MM.1S (cell line): ENCODE results near the gene SH3RF1.

Source experiments
- DNase-seq: peaks from one replicate; pipeline ENCODE4 v3.0.0-alpha.2; 2015
- H2AFZ ChIP-seq: fragments of 300-600 bp; sonication (generic); 2 replicates; pipeline ENCODE4 v1.6.0; 2016; ENCODE audit warnings: antibody characterized with exemption, low read length
- H3F3A ChIP-seq: fragments of 300-600 bp; sonication (generic); 2 replicates; pipeline ENCODE4 v1.6.1; 2016; ENCODE audit warnings: mild to moderate bottlenecking, antibody characterized with exemption, low read length, moderate library complexity, mixed read lengths; ENCODE audit not compliant: insufficient read depth
- H3K27ac ChIP-seq: fragments of 300-600 bp; sonication (generic); 2 replicates; pipeline ENCODE4 v1.5.1; 2016; ENCODE audit warnings: mild to moderate bottlenecking, low read length
- H3K27me3 ChIP-seq: fragments of 300-600 bp; sonication (generic); replicated peaks from 2 replicates; pipeline ENCODE4 v1.6.0; 2016; ENCODE audit warnings: low read length; ENCODE audit not compliant: insufficient read depth
- H3K36me3 ChIP-seq: fragments of 300-600 bp; sonication (generic); replicated peaks from 2 replicates; pipeline ENCODE4 v1.6.1; 2016; ENCODE audit warnings: mild to moderate bottlenecking, low read length, mixed read lengths; ENCODE audit not compliant: insufficient read depth
- H3K4me1 ChIP-seq: fragments of 300-600 bp; sonication (generic); 2 replicates; pipeline ENCODE4 v1.6.1; 2016; ENCODE audit warnings: low read length, mixed read lengths
- H3K4me2 ChIP-seq: fragments of 300-600 bp; sonication (generic); 2 replicates; pipeline ENCODE4 v1.6.0; 2016; ENCODE audit warnings: low read depth, low read length
- H3K4me3 ChIP-seq: fragments of 300-600 bp; sonication (generic); 2 replicates; pipeline ENCODE4 v1.5.1; 2016; ENCODE audit warnings: low read length, mixed read lengths
- H3K79me2 ChIP-seq: fragments of 300-600 bp; sonication (generic); 2 replicates; pipeline ENCODE4 v1.6.1; 2016; ENCODE audit warnings: mixed run types, low read length, mixed read lengths
- H3K9ac ChIP-seq: fragments of 300-600 bp; sonication (generic); 2 replicates; pipeline ENCODE4 v1.6.1; 2016; ENCODE audit warnings: low read length, mixed read lengths
- H3K9me2 ChIP-seq: fragments of 300-600 bp; sonication (generic); replicated peaks from 2 replicates; pipeline ENCODE4 v1.6.1; 2016; ENCODE audit warnings: mild to moderate bottlenecking, low read length, mixed read lengths; ENCODE audit not compliant: insufficient read depth
- H3K9me3 ChIP-seq: fragments of 300-600 bp; sonication (generic); replicated peaks from 2 replicates; pipeline ENCODE4 v1.6.1; 2016; ENCODE audit warnings: mild to moderate bottlenecking, low read length, mixed read lengths; ENCODE audit not compliant: insufficient read depth
- H4K20me1 ChIP-seq: fragments of 300-600 bp; sonication (generic); 2 replicates; pipeline ENCODE4 v1.6.1; 2016; ENCODE audit warnings: mild to moderate bottlenecking, low read length, moderate library complexity, mixed read lengths; ENCODE audit not compliant: insufficient read depth
- EZH2 ChIP-seq: fragments of 300-600 bp; sonication (generic); optimal IDR thresholded peaks from 2 replicates; pipeline ENCODE3; 2017; ENCODE audit warnings: low read depth, mild to moderate bottlenecking, antibody characterized with exemption, low read length, mixed read lengths
- EZH2phosphoT487 ChIP-seq: fragments of 300-600 bp; sonication (generic); IDR thresholded peaks from 2 replicates; pipeline ENCODE4 v1.6.1; 2018; ENCODE audit warnings: antibody characterized with exemption, low read length
- TF ChIP-seq, protein P1 (sequence below): fragments of 300-600 bp; sonication (generic); IDR thresholded peaks from 2 replicates; pipeline ENCODE4 v1.5.1; 2016; ENCODE audit warnings: antibody characterized with exemption, low read length, mixed read lengths

The SH3RF1 gene

DNA sequence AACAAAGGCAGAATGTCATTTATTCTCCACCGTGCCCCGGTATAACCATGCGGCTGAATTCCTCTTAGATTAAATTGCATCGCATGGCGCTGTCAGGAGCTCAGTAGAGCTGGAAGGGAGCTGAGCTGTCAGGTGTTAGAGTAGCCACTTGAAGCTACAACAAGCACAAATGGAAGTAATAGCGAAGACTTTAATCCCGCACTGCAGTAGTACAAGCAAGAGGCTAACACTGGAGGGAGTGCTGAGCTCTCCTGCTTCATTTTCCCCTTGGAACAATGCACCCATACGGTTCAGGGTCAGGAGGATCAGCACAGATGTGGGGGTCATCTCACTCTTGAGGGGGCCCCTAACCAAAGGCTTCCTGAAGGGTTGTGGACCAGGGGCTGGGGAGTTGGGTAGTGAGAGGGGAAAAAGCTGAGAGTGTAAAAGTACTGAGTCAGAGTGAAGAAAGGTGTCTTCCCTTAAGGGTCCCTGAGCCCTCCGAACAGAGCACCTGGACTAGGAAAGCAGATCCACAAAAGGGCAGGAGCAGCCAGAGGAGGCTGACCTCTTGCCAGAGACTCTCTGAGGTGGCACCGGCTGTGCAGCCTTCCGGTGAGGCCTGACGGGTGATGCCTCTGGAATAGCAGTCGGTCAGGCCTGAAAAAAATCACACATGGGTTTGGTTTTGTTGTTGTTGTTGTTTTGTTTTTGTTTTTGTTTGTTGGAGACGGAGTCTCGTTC lies 224.7 kb downstream of the SH3RF1 start:
- H3K9ac ChIP-seq, result no peak overlapping the region
- H2AFZ ChIP-seq, result no peak overlapping the region
- H3F3A ChIP-seq, result no peaks in the 10 kb centered on the region
- no peak overlapping the region for H3K4me3 ChIP-seq
- H3K9me3 ChIP-seq, result no peaks in the 10 kb centered on the region
- H3K79me2 ChIP-seq, result no peaks in the 10 kb centered on the region
- H3K4me2 ChIP-seq, result no peak overlapping the region
- H3K27me3 ChIP-seq, result no peaks in the 10 kb centered on the region
- no peaks in the 10 kb centered on the region for H4K20me1 ChIP-seq
- no peak for DNase-seq
- no peaks in the 10 kb centered on the region for H3K4me1 ChIP-seq
- no peaks in the 10 kb centered on the region for H3K36me3 ChIP-seq
- H3K27ac ChIP-seq, result no peak overlapping the region
- no peaks in the 10 kb centered on the region for H3K9me2 ChIP-seq
- TF ChIP-seq, protein P1, sequence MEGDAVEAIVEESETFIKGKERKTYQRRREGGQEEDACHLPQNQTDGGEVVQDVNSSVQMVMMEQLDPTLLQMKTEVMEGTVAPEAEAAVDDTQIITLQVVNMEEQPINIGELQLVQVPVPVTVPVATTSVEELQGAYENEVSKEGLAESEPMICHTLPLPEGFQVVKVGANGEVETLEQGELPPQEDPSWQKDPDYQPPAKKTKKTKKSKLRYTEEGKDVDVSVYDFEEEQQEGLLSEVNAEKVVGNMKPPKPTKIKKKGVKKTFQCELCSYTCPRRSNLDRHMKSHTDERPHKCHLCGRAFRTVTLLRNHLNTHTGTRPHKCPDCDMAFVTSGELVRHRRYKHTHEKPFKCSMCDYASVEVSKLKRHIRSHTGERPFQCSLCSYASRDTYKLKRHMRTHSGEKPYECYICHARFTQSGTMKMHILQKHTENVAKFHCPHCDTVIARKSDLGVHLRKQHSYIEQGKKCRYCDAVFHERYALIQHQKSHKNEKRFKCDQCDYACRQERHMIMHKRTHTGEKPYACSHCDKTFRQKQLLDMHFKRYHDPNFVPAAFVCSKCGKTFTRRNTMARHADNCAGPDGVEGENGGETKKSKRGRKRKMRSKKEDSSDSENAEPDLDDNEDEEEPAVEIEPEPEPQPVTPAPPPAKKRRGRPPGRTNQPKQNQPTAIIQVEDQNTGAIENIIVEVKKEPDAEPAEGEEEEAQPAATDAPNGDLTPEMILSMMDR, result no peak
- TF ChIP-seq EZH2 (no peak), EZH2phosphoT487 (no peak)

DNA sequence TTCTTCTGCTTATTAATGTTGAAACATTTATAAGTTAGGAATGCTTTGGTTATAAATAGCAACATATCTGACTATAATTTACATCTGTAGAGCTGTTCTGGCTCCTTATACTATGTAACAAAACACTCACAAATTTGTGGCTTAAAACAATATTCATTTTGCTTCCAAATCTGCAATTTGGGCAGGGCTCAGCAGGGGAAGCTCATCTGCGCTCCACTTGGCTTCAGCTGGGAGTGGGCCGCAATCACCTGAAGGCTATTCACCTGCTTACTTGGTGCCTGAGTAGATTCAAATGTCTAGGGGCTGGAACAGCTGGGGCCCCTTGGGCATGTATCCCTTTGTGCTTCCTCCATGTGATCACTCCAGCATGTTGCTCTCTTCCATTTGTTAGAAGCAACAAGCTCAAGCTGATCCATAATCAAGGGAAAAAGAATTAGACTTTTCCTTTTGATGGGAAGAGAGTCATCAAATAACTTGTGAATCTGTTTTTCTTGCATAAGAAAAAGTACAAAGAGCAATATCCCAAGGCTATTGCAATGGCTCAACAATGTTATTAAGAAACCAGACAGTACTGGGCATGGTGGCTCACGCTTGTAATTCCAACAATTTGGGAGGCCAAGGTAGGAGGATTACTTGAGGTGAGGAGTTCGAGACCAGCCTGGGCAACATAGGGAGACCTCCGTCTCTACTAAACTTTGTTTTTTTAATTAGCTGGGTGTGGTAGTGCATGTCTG lies 225.9 kb downstream of the SH3RF1 start:
- H3K79me2 ChIP-seq, result no peaks in the 10 kb centered on the region
- no peak overlapping the region for H3K4me2 ChIP-seq
- TF ChIP-seq EZH2 (no peak), EZH2phosphoT487 (no peak)
- TF ChIP-seq, protein P1, result no peak
- H4K20me1 ChIP-seq, result no peaks in the 10 kb centered on the region
- DNase-seq, result no peak
- H3K4me1 ChIP-seq, result no peaks in the 10 kb centered on the region
- H3K9ac ChIP-seq, result no peak overlapping the region
- H2AFZ ChIP-seq, result no peak overlapping the region
- H3K27me3 ChIP-seq, result no peaks in the 10 kb centered on the region
- H3K9me3 ChIP-seq, result no peaks in the 10 kb centered on the region
- H3K36me3 ChIP-seq, result no peaks in the 10 kb centered on the region
- no peaks in the 10 kb centered on the region for H3F3A ChIP-seq
- H3K27ac ChIP-seq, result no peak overlapping the region
- no peaks in the 10 kb centered on the region for H3K9me2 ChIP-seq
- no peak overlapping the region for H3K4me3 ChIP-seq
